KMS-11 (cell line): ENCODE results near the gene ANKRD33B.

Experiments used
- H2AFZ ChIP-seq: fragments of 200-600 bp; sonication (generic); 2 replicates; pipeline ENCODE4 v1.6.1; 2016; ENCODE audit warnings: antibody characterized with exemption, mixed run types, low read depth
- H3K27ac ChIP-seq: fragments of 200-600 bp; sonication (generic); 2 replicates; pipeline ENCODE4 v1.6.1; 2016; ENCODE audit warnings: mild to moderate bottlenecking, mixed run types
- H3K27me3 ChIP-seq: fragments of 200-600 bp; sonication (generic); 2 replicates; pipeline ENCODE4 v1.6.1; 2017; ENCODE audit warnings: mild to moderate bottlenecking, low read depth, mixed run types, moderate library complexity; ENCODE audit not compliant: insufficient read depth
- H3K36me3 ChIP-seq: fragments of 200-600 bp; sonication (generic); 2 replicates; pipeline ENCODE4 v1.6.1; 2017; ENCODE audit warnings: mild to moderate bottlenecking, mixed run types; ENCODE audit not compliant: insufficient read depth
- H3K4me1 ChIP-seq: fragments of 200-600 bp; sonication (generic); 2 replicates; pipeline ENCODE4 v1.6.1; 2016; ENCODE audit warnings: mild to moderate bottlenecking, low read depth, mixed run types; ENCODE audit not compliant: poor library complexity, severe bottlenecking
- H3K4me2 ChIP-seq: fragments of 200-600 bp; sonication (generic); 2 replicates; pipeline ENCODE4 v1.7.0; 2016; ENCODE audit warnings: mild to moderate bottlenecking, mixed run types
- H3K4me3 ChIP-seq: fragments of 200-600 bp; sonication (generic); IDR thresholded peaks from 2 replicates; pipeline ENCODE4 v1.6.1; 2017; ENCODE audit warnings: low read depth, low read length, mixed read lengths; ENCODE audit not compliant: insufficient read depth
- H3K79me2 ChIP-seq: fragments of 200-600 bp; sonication (generic); 2 replicates; pipeline ENCODE4 v1.6.1; 2016; ENCODE audit warnings: low read depth, mixed run types; ENCODE audit not compliant: insufficient read depth
- H3K9ac ChIP-seq: fragments of 200-600 bp; sonication (generic); 2 replicates; pipeline ENCODE4 v1.6.1; 2016; ENCODE audit warnings: mild to moderate bottlenecking, mixed run types
- H4K20me1 ChIP-seq: fragments of 200-600 bp; sonication (generic); 2 replicates; pipeline ENCODE4 v1.6.1; 2016; ENCODE audit warnings: mild to moderate bottlenecking, mixed run types; ENCODE audit not compliant: insufficient read depth
- TF ChIP-seq, protein P1 (sequence below): fragments of 200-600 bp; sonication (generic); conservative IDR thresholded peaks from 2 replicates; pipeline ENCODE4 v1.6.1; 2017; ENCODE audit warnings: low read depth, mild to moderate bottlenecking, antibody characterized with exemption, low read length, moderate library complexity, mixed read lengths

Gene ANKRD33B

GRCh38 chr5:10619649-10620048 is 55.8 kb downstream of the ANKRD33B start:
- no peak overlapping the region for H3K4me2 ChIP-seq
- H3K9ac ChIP-seq, result no peak overlapping the region
- no peak overlapping the region for H2AFZ ChIP-seq
- H3K27me3 ChIP-seq, result no peaks in the 10 kb centered on the region
- TF ChIP-seq, protein P1, sequence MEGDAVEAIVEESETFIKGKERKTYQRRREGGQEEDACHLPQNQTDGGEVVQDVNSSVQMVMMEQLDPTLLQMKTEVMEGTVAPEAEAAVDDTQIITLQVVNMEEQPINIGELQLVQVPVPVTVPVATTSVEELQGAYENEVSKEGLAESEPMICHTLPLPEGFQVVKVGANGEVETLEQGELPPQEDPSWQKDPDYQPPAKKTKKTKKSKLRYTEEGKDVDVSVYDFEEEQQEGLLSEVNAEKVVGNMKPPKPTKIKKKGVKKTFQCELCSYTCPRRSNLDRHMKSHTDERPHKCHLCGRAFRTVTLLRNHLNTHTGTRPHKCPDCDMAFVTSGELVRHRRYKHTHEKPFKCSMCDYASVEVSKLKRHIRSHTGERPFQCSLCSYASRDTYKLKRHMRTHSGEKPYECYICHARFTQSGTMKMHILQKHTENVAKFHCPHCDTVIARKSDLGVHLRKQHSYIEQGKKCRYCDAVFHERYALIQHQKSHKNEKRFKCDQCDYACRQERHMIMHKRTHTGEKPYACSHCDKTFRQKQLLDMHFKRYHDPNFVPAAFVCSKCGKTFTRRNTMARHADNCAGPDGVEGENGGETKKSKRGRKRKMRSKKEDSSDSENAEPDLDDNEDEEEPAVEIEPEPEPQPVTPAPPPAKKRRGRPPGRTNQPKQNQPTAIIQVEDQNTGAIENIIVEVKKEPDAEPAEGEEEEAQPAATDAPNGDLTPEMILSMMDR, result no peak
- peaks cover 7% of the 10 kb centered on the region for H3K4me1 ChIP-seq
- no peaks in the 10 kb centered on the region for H3K36me3 ChIP-seq
- no peak overlapping the region for H3K27ac ChIP-seq
- no peak overlapping the region for H3K4me3 ChIP-seq
- no peaks in the 10 kb centered on the region for H4K20me1 ChIP-seq
- H3K79me2 ChIP-seq, result no peaks in the 10 kb centered on the region

DNA sequence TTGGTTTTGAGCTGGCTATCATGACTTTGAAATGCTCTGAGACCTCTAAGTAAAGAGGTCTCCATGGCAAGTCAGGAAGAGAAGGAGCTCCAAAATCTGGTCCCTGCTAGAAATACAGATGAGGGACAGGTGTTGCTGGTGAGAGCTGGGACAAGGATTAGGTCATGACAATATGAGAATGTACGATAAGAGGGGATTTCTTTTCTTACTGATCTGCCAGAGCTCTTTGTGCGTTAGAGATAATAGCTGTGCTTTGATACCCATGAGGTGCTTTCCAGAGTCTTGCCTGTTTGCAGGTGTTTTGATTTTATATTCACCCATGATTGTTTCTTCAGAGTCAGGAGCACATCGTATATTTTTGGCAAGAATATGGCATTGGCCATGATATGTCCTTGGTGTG is 56.5 kb downstream of the ANKRD33B start:
- no peaks in the 10 kb centered on the region for H4K20me1 ChIP-seq

GRCh38 chr5:10621832-10622231 is 58.0 kb downstream of the ANKRD33B start:
- Histone ChIP-seq H3K4me1 (peaks cover 12% of the 10 kb centered on the region), H3K79me2 (no peaks in the 10 kb centered on the region), H3K4me2 (no peak overlapping the region), H3K27ac (no peak overlapping the region), H3K4me3 (no peak overlapping the region), H3K9ac (no peak overlapping the region), H3K27me3 (no peaks in the 10 kb centered on the region), H2AFZ (no peak overlapping the region), H3K36me3 (no peaks in the 10 kb centered on the region), H4K20me1 (no peaks in the 10 kb centered on the region)
- TF ChIP-seq, protein P1, result no peak

More for the DNA sequence above, 56.5 kb downstream of the ANKRD33B start:
- H3K79me2 ChIP-seq, result no peaks in the 10 kb centered on the region
- no peak overlapping the region for H2AFZ ChIP-seq
- H3K4me1 ChIP-seq, result peaks cover 7% of the 10 kb centered on the region
- no peak overlapping the region for H3K27ac ChIP-seq
- TF ChIP-seq, protein P1, result no peak
- H3K4me3 ChIP-seq, result no peak overlapping the region
- H3K27me3 ChIP-seq, result no peaks in the 10 kb centered on the region
- no peak overlapping the region for H3K9ac ChIP-seq
- no peaks in the 10 kb centered on the region for H3K36me3 ChIP-seq
- H3K4me2 ChIP-seq, result no peak overlapping the region

DNA sequence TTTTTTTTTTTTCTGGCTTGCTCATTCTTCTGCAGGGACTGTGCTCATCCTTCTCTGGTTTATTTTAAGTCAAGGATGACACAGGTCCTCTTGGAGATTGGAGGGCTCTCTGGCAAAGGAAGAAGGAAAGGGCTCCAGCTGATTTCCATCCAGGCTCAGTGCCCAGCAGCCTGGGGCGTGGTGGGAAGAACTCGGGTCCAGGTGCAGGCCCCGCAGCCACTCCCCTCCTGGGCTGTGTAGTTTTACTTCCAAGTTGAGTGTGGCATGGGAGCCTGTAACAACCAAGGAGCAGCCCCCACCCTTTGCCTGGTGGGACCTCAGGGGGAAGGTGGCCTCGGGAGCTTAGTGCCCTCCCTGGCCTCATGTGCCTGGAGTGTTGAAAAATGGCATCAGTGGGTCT is 58.9 kb downstream of the ANKRD33B start:
- Histone ChIP-seq H3K36me3 (no peaks in the 10 kb centered on the region), H3K4me3 (no peak overlapping the region), H3K4me2 (no peak overlapping the region), H3K9ac (no peak overlapping the region), H3K79me2 (no peaks in the 10 kb centered on the region), H3K27ac (no peak overlapping the region), H3K4me1 (peaks cover 19% of the 10 kb centered on the region), H4K20me1 (no peaks in the 10 kb centered on the region), H3K27me3 (no peaks in the 10 kb centered on the region), H2AFZ (no peak overlapping the region)
- TF ChIP-seq, protein P1, result no peak
